H9 (cell line): ENCODE measurements around the gene FUCA1. TPM values are rescaled to one million over a fixed set of nuclear protein-coding genes. Genes with fewer than 3 reads are reported as not detected.

Source experiments
- DNase-seq: peaks from one replicate; pipeline ENCODE4 v3.0.0-alpha.2; 2017
- H2AFZ ChIP-seq: one replicate; pipeline ENCODE4 v1.6.1; 2013; ENCODE audit warnings: mild to moderate bottlenecking, low read length, control low read depth, moderate library complexity
- H2AK5ac ChIP-seq: 2 replicates; pipeline ENCODE4 v1.6.1; 2013; ENCODE audit warnings: low read length, control low read depth, mixed read lengths; ENCODE audit not compliant: insufficient read length
- H2BK120ac ChIP-seq: one replicate; pipeline ENCODE4 v1.6.1; 2013; ENCODE audit warnings: low read depth, mild to moderate bottlenecking, low read length, control low read depth, inconsistent platforms; ENCODE audit not compliant: poor library complexity, severe bottlenecking
- H2BK12ac ChIP-seq: 2 replicates; pipeline ENCODE4 v1.6.1; 2013; ENCODE audit warnings: low read length, control low read depth, mixed read lengths, low read depth; ENCODE audit not compliant: insufficient read length
- H2BK15ac ChIP-seq: 2 replicates; pipeline ENCODE4 v1.6.1; 2013; ENCODE audit warnings: low read depth, low read length, control low read depth
- H2BK20ac ChIP-seq: one replicate; pipeline ENCODE4 v1.6.1; 2013; ENCODE audit warnings: low read depth, mild to moderate bottlenecking, low read length, control low read depth, inconsistent platforms; ENCODE audit not compliant: poor library complexity, severe bottlenecking
- H2BK5ac ChIP-seq: 2 replicates; pipeline ENCODE4 v1.6.1; 2013; ENCODE audit warnings: low read length, control low read depth, mixed read lengths; ENCODE audit not compliant: insufficient read length
- H3K14ac ChIP-seq: 2 replicates; pipeline ENCODE4 v1.6.1; 2013; ENCODE audit warnings: low read length, control low read depth; ENCODE audit not compliant: insufficient read depth
- H3K18ac ChIP-seq: 2 replicates; pipeline ENCODE4 v1.6.1; 2013; ENCODE audit warnings: low read depth, mild to moderate bottlenecking, mixed read lengths, low read length, control low read depth; ENCODE audit not compliant: insufficient read length
- H3K23ac ChIP-seq: 2 replicates; pipeline ENCODE4 v1.6.1; 2013; ENCODE audit warnings: low read length, control low read depth, mixed read lengths, low read depth; ENCODE audit not compliant: insufficient read length
- H3K23me2 ChIP-seq: 2 replicates; pipeline ENCODE4 v1.6.1; 2013; ENCODE audit warnings: low read depth, mild to moderate bottlenecking, mixed read lengths, low read length, control low read depth; ENCODE audit not compliant: insufficient read length, poor library complexity, severe bottlenecking
- H3K27ac ChIP-seq: 2 replicates; pipeline ENCODE4 v1.5.1; 2013; ENCODE audit warnings: low read length, control low read depth, mixed read lengths, low read depth; ENCODE audit not compliant: insufficient read length
- H3K27me3 ChIP-seq: 2 replicates; pipeline ENCODE4 v1.6.1; 2013; ENCODE audit warnings: low read length, control low read depth, inconsistent platforms; ENCODE audit not compliant: insufficient read depth
- H3K4ac ChIP-seq: 2 replicates; pipeline ENCODE4 v1.6.1; 2013; ENCODE audit warnings: low read depth, mild to moderate bottlenecking, control low read depth, inconsistent platforms, low read length, moderate library complexity
- H3K4me1 ChIP-seq: 2 replicates; pipeline ENCODE4 v1.6.1; 2013; ENCODE audit warnings: low read length, control low read depth, inconsistent platforms; ENCODE audit not compliant: insufficient read depth
- H3K4me2 ChIP-seq: 2 replicates; pipeline ENCODE4 v1.6.1; 2013; ENCODE audit warnings: low read length, control low read depth, mixed read lengths; ENCODE audit not compliant: insufficient read length, insufficient read depth
- H3K56ac ChIP-seq: 2 replicates; pipeline ENCODE4 v1.6.1; 2013; ENCODE audit warnings: low read depth, mild to moderate bottlenecking, mixed read lengths, low read length, control low read depth; ENCODE audit not compliant: insufficient read length
- H3K79me1 ChIP-seq: 2 replicates; pipeline ENCODE4 v1.6.1; 2013; ENCODE audit warnings: low read depth, mild to moderate bottlenecking, moderate library complexity, low read length, control low read depth, inconsistent platforms; ENCODE audit not compliant: insufficient read depth, poor library complexity, severe bottlenecking
- H3K79me2 ChIP-seq: 2 replicates; pipeline ENCODE4 v1.6.1; 2013; ENCODE audit warnings: low read length, control low read depth, inconsistent platforms; ENCODE audit not compliant: insufficient read depth
- H3K9ac ChIP-seq: 2 replicates; pipeline ENCODE4 v1.6.1; 2013; ENCODE audit warnings: low read length, control low read depth, mixed read lengths; ENCODE audit not compliant: insufficient read length; ENCODE audit errors: extremely low read depth
- H3K9me3 ChIP-seq: one replicate; pipeline ENCODE4 v1.6.1; 2013; ENCODE audit warnings: low read depth, low read length, inconsistent platforms; ENCODE audit not compliant: control insufficient read depth
- H3T11ph ChIP-seq: one replicate; pipeline ENCODE4 v1.6.1; 2013; ENCODE audit warnings: mild to moderate bottlenecking, low read length, control low read depth, inconsistent platforms
- H4K20me1 ChIP-seq: one replicate; pipeline ENCODE4 v1.6.1; 2013; ENCODE audit not compliant: control insufficient read depth, insufficient read length, insufficient read depth
- H4K5ac ChIP-seq: 2 replicates; pipeline ENCODE4 v1.6.1; 2013; ENCODE audit warnings: low read depth, mild to moderate bottlenecking, mixed read lengths, low read length, control low read depth; ENCODE audit not compliant: insufficient read length
- H4K8ac ChIP-seq: replicated peaks from 2 replicates; pipeline ENCODE4 v1.6.1; 2013; ENCODE audit warnings: low read length, control low read depth, mixed read lengths, low read depth; ENCODE audit not compliant: insufficient read length
- H4K91ac ChIP-seq: 2 replicates; pipeline ENCODE4 v1.6.1; 2013; ENCODE audit warnings: low read depth, mild to moderate bottlenecking, moderate library complexity, mixed read lengths, low read length, control low read depth; ENCODE audit not compliant: insufficient read length
- H3K27ac Mint-ChIP-seq, 3 experiments: 2 replicates in 2 of 3; 3 replicates in 1 of 3; pipeline ENCODE4 v1.8.0; 2020 to 2021; ENCODE audit warnings: mixed read lengths in 3 of 3, mild to moderate bottlenecking in 1 of 3, moderate library complexity in 1 of 3
- H3K27me3 Mint-ChIP-seq: 2 replicates; pipeline ENCODE4 v1.8.0; 2021; ENCODE audit warnings: low read depth, mild to moderate bottlenecking, moderate library complexity, mixed read lengths
- H3K36me3 Mint-ChIP-seq, 3 experiments: 2 replicates in 2 of 3; 3 replicates in 1 of 3; pipeline ENCODE4 v1.8.0; 2020 to 2021; ENCODE audit warnings: low read depth in 3 of 3, mixed read lengths in 3 of 3; ENCODE audit not compliant: insufficient read depth in 1 of 3
- H3K4me1 Mint-ChIP-seq, 2 experiments: 2 replicates each; pipeline ENCODE4 v1.8.0; 2020; ENCODE audit warnings: mixed read lengths in 2 of 2
- H3K4me3 Mint-ChIP-seq, 2 experiments: 2 replicates in 1 of 2; 3 replicates in 1 of 2; pipeline ENCODE4 v1.8.0; 2020 to 2021; ENCODE audit warnings: mild to moderate bottlenecking in 2 of 2, mixed read lengths in 2 of 2, moderate library complexity in 1 of 2
- H3K9me3 Mint-ChIP-seq, 2 experiments: 2 replicates in 1 of 2; 3 replicates in 1 of 2; pipeline ENCODE4 v1.8.0; 2020; ENCODE audit warnings: mild to moderate bottlenecking in 2 of 2, mixed read lengths in 2 of 2, moderate library complexity in 1 of 2
- WGBS: extraction: QIAGEN DNeasy Blood & Tissue Kit; methylation state at CpG from one replicate; pipeline ENCODE4 v1.1.7; 2013; ENCODE audit warnings: missing lambda C conversion rate, low lambda C conversion rate, mixed read lengths; ENCODE audit not compliant: insufficient read length; ENCODE audit errors: extremely low coverage; 5-methylcytosine and 5-hydroxymethylcytosine counted together
- total RNA-seq: library from RNA; stranded (reverse); gene quantifications from 2 replicates; pipeline ENCODE4 v1.2.1, GENCODE V29; 2021
- TF ChIP-seq, protein P1 (sequence below): fragments of 200-600 bp; sonication (generic); conservative IDR thresholded peaks from 3 replicates; pipeline ENCODE4 v1.8.0; 2021; ENCODE audit warnings: antibody characterized with exemption, mild to moderate bottlenecking

The FUCA1 gene
- total RNA-seq, 1 experiment from 2014 or later, result 9.1 TPM

DNA sequence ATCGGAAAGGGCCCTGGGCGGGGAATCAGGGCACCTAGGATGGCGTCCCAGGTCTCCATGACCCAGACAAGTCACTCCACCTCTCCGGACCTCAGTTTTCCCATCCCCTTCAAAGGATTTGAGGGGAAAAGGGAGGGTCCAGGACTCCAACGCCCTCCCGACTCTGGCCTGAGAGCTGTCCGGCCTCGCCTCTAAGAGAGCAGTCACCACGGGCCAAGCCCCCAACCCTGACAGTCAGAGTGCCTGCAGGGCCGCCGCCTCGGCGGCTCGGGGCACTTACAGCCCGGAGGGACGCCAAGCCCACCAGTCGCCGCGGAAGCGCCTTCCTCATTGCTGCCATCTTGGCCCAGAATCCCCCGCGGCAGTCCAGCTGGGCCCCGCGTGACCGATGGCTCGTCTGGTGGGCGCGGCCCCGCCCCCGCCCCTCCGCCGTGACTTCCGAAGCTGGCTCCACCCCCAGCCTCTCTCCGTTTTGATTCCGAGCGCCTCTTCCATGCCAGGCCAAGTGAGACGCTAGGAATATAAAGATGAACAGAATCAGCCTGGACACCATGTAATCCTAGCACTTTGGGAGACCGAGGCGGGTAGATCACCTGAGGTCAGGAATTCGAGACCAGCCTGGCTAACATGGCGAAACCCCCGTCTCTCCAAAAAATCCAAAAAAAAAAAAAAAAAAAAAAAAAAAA lies 42.9 kb downstream of the FUCA1 start, which contains the start of gene HMGCL:
HMGCL (minus strand) TSS at position 354 of the 686 bp plus-strand sequence; CDS start at position 340, 14 bp downstream.
- peak; percentile 91 for DNase-seq
- Histone ChIP-seq H3K4me1 (no peaks in the 10 kb centered on the region), H2BK20ac (no peak within 1 kb of the TSS), H3K9ac (peak within 1 kb of the TSS; percentile 78), H3K9me3 (no peaks in the 10 kb centered on the region), H2BK15ac (no peak within 1 kb of the TSS), H4K5ac (no peak within 1 kb of the TSS), H2BK12ac (no peak within 1 kb of the TSS), H2AFZ (no peak within 1 kb of the TSS), H2AK5ac (no peak within 1 kb of the TSS), H3K4ac (no peak within 1 kb of the TSS), H3K79me2 (no peaks in the 10 kb centered on the region), H2BK5ac (no peak within 1 kb of the TSS), H3K79me1 (no peaks in the 10 kb centered on the region), H4K91ac (no peak within 1 kb of the TSS), H4K20me1 (no peaks in the 10 kb centered on the region), H3K4me2 (peak within 1 kb of the TSS; percentile 98), H3K56ac (no peak within 1 kb of the TSS), H3T11ph (no peak within 1 kb of the TSS), H3K23me2 (peaks cover 3% of the 10 kb centered on the region), H4K8ac (no peak within 1 kb of the TSS), H2BK120ac (no peak within 1 kb of the TSS), H3K18ac (peak within 1 kb of the TSS; percentile 69), H3K14ac (peak within 1 kb of the TSS; percentile 54), H3K27ac (no peak within 1 kb of the TSS), H3K23ac (no peak within 1 kb of the TSS), H3K27me3 (no peaks in the 10 kb centered on the region)
- Mint-ChIP-seq H3K36me3 (no peaks in the 10 kb centered on the region; a peak in 1 of 7 replicates), H3K9me3 (no peaks in the 10 kb centered on the region), H3K27me3 (no peaks in the 10 kb centered on the region; the same call in 1 of the 2 replicates), H3K27ac (peak within 1 kb of the TSS; percentile 94 to 98 (median 95); a peak in 5 of 7 replicates), H3K4me3 (peak within 1 kb of the TSS; percentile 93 to 97), H3K4me1 (peaks cover 16 to 18% of the 10 kb centered on the region in 2 experiments)
- TF ChIP-seq, protein P1, sequence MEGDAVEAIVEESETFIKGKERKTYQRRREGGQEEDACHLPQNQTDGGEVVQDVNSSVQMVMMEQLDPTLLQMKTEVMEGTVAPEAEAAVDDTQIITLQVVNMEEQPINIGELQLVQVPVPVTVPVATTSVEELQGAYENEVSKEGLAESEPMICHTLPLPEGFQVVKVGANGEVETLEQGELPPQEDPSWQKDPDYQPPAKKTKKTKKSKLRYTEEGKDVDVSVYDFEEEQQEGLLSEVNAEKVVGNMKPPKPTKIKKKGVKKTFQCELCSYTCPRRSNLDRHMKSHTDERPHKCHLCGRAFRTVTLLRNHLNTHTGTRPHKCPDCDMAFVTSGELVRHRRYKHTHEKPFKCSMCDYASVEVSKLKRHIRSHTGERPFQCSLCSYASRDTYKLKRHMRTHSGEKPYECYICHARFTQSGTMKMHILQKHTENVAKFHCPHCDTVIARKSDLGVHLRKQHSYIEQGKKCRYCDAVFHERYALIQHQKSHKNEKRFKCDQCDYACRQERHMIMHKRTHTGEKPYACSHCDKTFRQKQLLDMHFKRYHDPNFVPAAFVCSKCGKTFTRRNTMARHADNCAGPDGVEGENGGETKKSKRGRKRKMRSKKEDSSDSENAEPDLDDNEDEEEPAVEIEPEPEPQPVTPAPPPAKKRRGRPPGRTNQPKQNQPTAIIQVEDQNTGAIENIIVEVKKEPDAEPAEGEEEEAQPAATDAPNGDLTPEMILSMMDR, result no peak
- no CpG with 5 or more reads among the region's 42 CpGs for WGBS
